ENCODE results near the gene FRS2. TPM values are rescaled to one million over a fixed set of nuclear protein-coding genes. Genes with fewer than 3 reads are reported as not detected.

Gene FRS2
- total and polyA plus RNA-seq, 10 of the 15 experiments (the other 5 are each of a cell fraction or from before 2014, with no cell fraction given) = 1.1 to 13.1 (median 5.9) TPM

DNA sequence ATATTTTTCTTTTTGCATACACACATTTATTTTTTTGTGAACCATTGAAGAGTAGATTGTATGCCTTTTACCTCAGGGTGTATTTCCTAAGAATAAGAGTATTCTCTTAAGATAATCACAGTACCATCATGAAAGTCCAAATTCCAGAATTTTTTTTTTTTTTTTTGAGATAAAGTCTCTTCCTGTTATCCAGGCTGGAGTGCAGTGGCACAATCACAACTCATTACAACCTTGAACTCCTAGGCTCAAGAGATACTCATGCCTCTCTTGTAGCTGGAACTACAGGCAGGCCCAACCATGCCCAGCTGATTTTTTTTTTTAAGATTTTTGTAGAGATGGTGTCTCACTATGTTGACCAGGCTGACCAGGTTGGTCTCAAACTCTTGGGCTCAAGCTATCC is 10.9 kb downstream of the FRS2 start:
- RAD21 ChIA-PET (ENCODE audit: unreplicated experiment) = no interaction called here
- Histone ChIP-seq H3K4me1 (ENCODE audit: control insufficient read depth, insufficient read depth, low read length) (no peaks in the 10 kb centered on the region), H3K4me3 (no peak overlapping the region), H3K79me2 (ENCODE audit: control insufficient read depth, insufficient read depth, low read length) (peaks cover 51% of the 10 kb centered on the region), H3K27me3 (replicated peaks in 1 of 2; ENCODE audit: control insufficient read depth in 2 of 2, insufficient read depth in 2 of 2, low read length in 1 of 2) (no peaks in the 10 kb centered on the region), H3K4me2 (ENCODE audit: control insufficient read depth, insufficient read depth) (no peak overlapping the region), H4K20me1 (ENCODE audit: control insufficient read depth, insufficient read depth) (no peaks in the 10 kb centered on the region), H3K27ac (ENCODE audit: control insufficient read depth, insufficient read depth) (no peak overlapping the region), H2AFZ (ENCODE audit: control insufficient read depth, low read depth, low read length) (no peak overlapping the region), H3K9me3 (replicated peaks; ENCODE audit: control insufficient read depth, insufficient read depth, low read length) (peaks cover 3% of the 10 kb centered on the region), H3K36me3 (ENCODE audit: control insufficient read depth in 2 of 2, insufficient read depth in 2 of 2, low read length in 1 of 2) (peaks cover 0 to 3% of the 10 kb centered on the region in 2 experiments; a peak in 1 of 4 replicates), H3K9ac (ENCODE audit: control insufficient read depth, insufficient read depth, low read length) (no peak overlapping the region)
- BruUV-seq (replicated peaks) = no TSS peak
- SMC1A ChIA-PET (ENCODE audit: uncharacterized antibody, unreplicated experiment) = interaction anchor here (0.6 to 2.4 kb wide), 6 partner anchors 8 to 124 kb away, joined by 4 to 7 read pairs (median 5); partner anchors contain the start of gene FRS2
- ATAC-seq = no peak
- no peak for FAIRE-seq
- TF ChIP-seq MEF2A (IDR thresholded peaks at IDR 0.05; ENCODE audit: insufficient read depth, low read depth, low read length) (no peak), SPI1 (IDR thresholded peaks at IDR 0.05; ENCODE audit: borderline replicate concordance, insufficient read depth, low read depth, low read length) (no peak), JUNB (IDR thresholded peaks at IDR 0.05) (no peak), WRNIP1 (IDR thresholded peaks at IDR 0.05; ENCODE audit: borderline replicate concordance, low read depth, low read length) (no peak)
- DNase-seq (ENCODE audit: low read depth, low spot score) = no peak
- in situ Hi-C loops (cut with MboI) = no loop called here
- CTCF ChIA-PET = interaction anchor here (0.6 to 1.7 kb wide), 6 partner anchors 15 to 123 kb away, joined by 3 to 7 read pairs (median 4); no protein-coding TSS in a partner anchor
- POLR2A ChIA-PET = interaction anchor here (0.6 kb wide), 1 partner anchor 21 kb away, joined by 4 read pairs; no protein-coding TSS in a partner anchor
- intact Hi-C loops (cut with micrococcal nuclease; ENCODE audit: unreplicated experiment) = no loop called here

DNA sequence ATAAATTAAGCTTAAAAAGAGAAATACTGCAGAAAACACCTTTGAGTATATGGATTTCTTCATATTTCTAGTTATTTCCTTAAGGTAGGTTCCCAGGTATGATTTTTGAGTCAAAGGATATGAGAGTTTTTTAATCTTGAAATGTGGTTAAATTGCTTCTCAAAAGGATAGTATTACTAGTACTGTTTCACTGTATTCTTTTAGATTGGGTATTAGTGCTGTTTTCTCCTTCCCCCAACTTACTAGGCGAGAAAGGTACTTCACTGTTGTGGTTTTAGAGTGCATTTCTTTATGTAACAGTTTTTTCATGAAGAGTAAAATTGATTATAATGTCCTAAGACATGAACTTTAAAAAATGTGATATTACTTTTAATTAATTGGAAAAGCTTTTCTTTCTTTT is 13.5 kb downstream of the FRS2 start:
- 100% methylated on average over 1 of the region's 1 CpG for WGBS (ENCODE audit: insufficient coverage, insufficient replicate concordance, low lambda C conversion rate, missing lambda C conversion rate)
- no peak overlapping the region for H3K4me2 ChIP-seq (ENCODE audit: control insufficient read depth, insufficient read depth)
- in situ Hi-C loops (cut with MboI) = no loop called here
- H2AFZ ChIP-seq (ENCODE audit: control insufficient read depth, low read depth, low read length) = no peak overlapping the region
- no peaks in the 10 kb centered on the region for H3K27me3 ChIP-seq (replicated peaks in 1 of 2; ENCODE audit: control insufficient read depth in 2 of 2, insufficient read depth in 2 of 2, low read length in 1 of 2)
- ChIA-PET CTCF (interaction anchor here (0.6 to 3.0 kb wide), 3 partner anchors 11 to 88 kb away, joined by 3 to 9 read pairs (median 4); no protein-coding TSS in a partner anchor), POLR2A (interaction anchor here (1.4 kb wide), 1 partner anchor 12 kb away, joined by 3 read pairs; no protein-coding TSS in a partner anchor), SMC1A (ENCODE audit: uncharacterized antibody, unreplicated experiment) (interaction anchor here (0.7 to 1.3 kb wide), 3 partner anchors 9 to 25 kb away, joined by 3 to 4 read pairs (median 3); no protein-coding TSS in a partner anchor), RAD21 (ENCODE audit: unreplicated experiment) (interaction anchor here (0.6 to 1.6 kb wide), 2 partner anchors 31 to 87 kb away, joined by 3 read pairs; no protein-coding TSS in a partner anchor)
- H3K36me3 ChIP-seq (ENCODE audit: control insufficient read depth in 2 of 2, insufficient read depth in 2 of 2, low read length in 1 of 2) = peaks cover 0 to 3% of the 10 kb centered on the region in 2 experiments; a peak in 2 of 4 replicates
- no peak overlapping the region for H3K27ac ChIP-seq (ENCODE audit: control insufficient read depth, insufficient read depth)
- H4K20me1 ChIP-seq (ENCODE audit: control insufficient read depth, insufficient read depth) = no peaks in the 10 kb centered on the region
- H3K79me2 ChIP-seq (ENCODE audit: control insufficient read depth, insufficient read depth, low read length) = peaks cover 43% of the 10 kb centered on the region
- H3K4me1 ChIP-seq (ENCODE audit: control insufficient read depth, insufficient read depth, low read length) = no peaks in the 10 kb centered on the region
- H3K4me3 ChIP-seq = no peak overlapping the region
- no TSS peak for BruUV-seq (replicated peaks)
- no peak overlapping the region for H3K9ac ChIP-seq (ENCODE audit: control insufficient read depth, insufficient read depth, low read length)
- ATAC-seq (no peak), DNase-seq (ENCODE audit: low read depth, low spot score) (no peak), FAIRE-seq (no peak)
- intact Hi-C loops (cut with micrococcal nuclease; ENCODE audit: unreplicated experiment) = no loop called here
- peaks cover 15% of the 10 kb centered on the region for H3K9me3 ChIP-seq (replicated peaks; ENCODE audit: control insufficient read depth, insufficient read depth, low read length)
- TF ChIP-seq CHD1 (IDR thresholded peaks at IDR 0.05; ENCODE audit: low read depth, low read length) = no peak
- no peak for TF ChIP-seq RELA (IDR thresholded peaks at IDR 0.05; ENCODE audit: borderline replicate concordance, partially characterized antibody)
- TF ChIP-seq FOXK2 (IDR thresholded peaks at IDR 0.05) = no peak
- TF ChIP-seq ETV6 (conservative IDR thresholded peaks at IDR 0.05 in 1 of 2, IDR thresholded peaks at IDR 0.05 in 1 of 2; ENCODE audit: borderline replicate concordance in 1 of 2, low read depth in 1 of 2) = no peak
- TF ChIP-seq RB1 (IDR thresholded peaks at IDR 0.05; ENCODE audit: borderline replicate concordance) = no peak
- no peak for TF ChIP-seq ZZZ3 (IDR thresholded peaks at IDR 0.05; ENCODE audit: control insufficient read depth, insufficient read length, low read depth)
- no peak for TF ChIP-seq JUNB (IDR thresholded peaks at IDR 0.05)
- TF ChIP-seq, protein P1, sequence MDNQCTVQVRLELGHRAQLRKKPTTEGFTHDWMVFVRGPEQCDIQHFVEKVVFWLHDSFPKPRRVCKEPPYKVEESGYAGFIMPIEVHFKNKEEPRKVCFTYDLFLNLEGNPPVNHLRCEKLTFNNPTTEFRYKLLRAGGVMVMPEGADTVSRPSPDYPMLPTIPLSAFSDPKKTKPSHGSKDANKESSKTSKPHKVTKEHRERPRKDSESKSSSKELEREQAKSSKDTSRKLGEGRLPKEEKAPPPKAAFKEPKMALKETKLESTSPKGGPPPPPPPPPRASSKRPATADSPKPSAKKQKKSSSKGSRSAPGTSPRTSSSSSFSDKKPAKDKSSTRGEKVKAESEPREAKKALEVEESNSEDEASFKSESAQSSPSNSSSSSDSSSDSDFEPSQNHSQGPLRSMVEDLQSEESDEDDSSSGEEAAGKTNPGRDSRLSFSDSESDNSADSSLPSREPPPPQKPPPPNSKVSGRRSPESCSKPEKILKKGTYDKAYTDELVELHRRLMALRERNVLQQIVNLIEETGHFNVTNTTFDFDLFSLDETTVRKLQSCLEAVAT (IDR thresholded peaks at IDR 0.05) = no peak
- TF ChIP-seq RAD51 (IDR thresholded peaks at IDR 0.05) = no peak

Data from GM12878 (cell line).